ENCODE data around the gene RERE.

Gene RERE

DNA sequence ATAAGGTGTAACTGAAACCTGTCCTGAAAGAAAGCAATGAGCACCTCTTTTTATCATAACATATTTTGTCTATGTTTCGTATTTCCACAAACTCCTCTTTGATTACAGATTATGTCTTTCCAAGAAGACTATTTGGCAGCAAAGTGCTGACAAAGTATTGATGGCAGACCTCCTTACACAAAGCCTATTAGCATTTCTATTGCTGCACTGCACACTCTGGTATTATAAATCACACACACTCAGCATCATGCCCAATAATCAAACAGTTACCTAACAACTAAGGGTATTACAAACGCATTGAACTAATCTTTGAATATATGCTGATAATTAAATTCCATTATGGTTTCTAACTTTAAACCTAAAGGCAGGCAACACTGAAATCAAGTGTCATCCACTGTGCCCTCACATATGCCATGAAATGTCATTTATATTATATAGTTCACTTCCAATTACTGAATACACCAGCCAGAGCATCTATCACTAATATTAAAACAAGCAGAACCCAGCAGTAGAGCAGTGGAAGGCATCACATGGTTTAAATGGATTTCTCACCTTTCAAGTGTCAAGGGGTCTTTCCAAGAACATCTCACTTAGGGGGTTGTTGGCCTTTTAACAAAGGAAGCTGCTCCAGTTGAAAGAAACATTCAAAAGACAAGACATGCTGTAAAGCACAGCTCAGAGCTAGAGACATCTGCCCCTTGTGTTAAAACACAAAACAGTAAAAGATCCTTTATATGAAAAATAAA, 239.1 kb downstream of the RERE start:
- DNase-seq (ENCODE audit: low read depth): no peak
- no peak overlapping the region for H3K4me3 ChIP-seq (ENCODE audit: control insufficient read depth, low read depth, low read length)
- TF ChIP-seq, protein P1, sequence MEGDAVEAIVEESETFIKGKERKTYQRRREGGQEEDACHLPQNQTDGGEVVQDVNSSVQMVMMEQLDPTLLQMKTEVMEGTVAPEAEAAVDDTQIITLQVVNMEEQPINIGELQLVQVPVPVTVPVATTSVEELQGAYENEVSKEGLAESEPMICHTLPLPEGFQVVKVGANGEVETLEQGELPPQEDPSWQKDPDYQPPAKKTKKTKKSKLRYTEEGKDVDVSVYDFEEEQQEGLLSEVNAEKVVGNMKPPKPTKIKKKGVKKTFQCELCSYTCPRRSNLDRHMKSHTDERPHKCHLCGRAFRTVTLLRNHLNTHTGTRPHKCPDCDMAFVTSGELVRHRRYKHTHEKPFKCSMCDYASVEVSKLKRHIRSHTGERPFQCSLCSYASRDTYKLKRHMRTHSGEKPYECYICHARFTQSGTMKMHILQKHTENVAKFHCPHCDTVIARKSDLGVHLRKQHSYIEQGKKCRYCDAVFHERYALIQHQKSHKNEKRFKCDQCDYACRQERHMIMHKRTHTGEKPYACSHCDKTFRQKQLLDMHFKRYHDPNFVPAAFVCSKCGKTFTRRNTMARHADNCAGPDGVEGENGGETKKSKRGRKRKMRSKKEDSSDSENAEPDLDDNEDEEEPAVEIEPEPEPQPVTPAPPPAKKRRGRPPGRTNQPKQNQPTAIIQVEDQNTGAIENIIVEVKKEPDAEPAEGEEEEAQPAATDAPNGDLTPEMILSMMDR (conservative IDR thresholded peaks at IDR 0.05; ENCODE audit: control insufficient read depth, insufficient read depth, low read depth, low read length): no peak

DNA sequence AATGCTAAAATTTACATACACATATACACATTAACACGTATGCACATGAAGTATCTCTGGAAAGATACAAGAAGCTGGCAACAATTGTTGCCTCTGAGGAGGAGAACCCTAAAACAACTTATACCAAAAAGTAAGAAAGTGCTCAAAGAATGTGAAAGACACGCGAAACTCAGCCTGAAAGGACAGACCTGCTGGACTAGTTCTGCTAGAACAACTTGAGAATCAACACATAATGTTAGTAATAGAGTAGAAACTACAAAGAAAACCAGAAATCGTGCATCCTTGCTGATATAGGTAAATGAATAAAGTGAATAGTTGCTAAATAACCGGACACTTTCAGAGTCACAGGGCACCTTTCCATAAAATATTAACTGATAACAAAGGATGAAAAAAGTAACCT, 242.5 kb downstream of the RERE start:
- DNase-seq (ENCODE audit: low read depth): no peak
- TF ChIP-seq, protein P1 (conservative IDR thresholded peaks at IDR 0.05; ENCODE audit: control insufficient read depth, insufficient read depth, low read depth, low read length): no peak
- no peak overlapping the region for H3K4me3 ChIP-seq (ENCODE audit: control insufficient read depth, low read depth, low read length)

GRCh38 chr1:8572106-8572505, 245.3 kb downstream of the RERE start:
- no peak for DNase-seq (ENCODE audit: low read depth)
- TF ChIP-seq, protein P1 (conservative IDR thresholded peaks at IDR 0.05; ENCODE audit: control insufficient read depth, insufficient read depth, low read depth, low read length): no peak
- H3K4me3 ChIP-seq (ENCODE audit: control insufficient read depth, low read depth, low read length): no peak overlapping the region

DNA sequence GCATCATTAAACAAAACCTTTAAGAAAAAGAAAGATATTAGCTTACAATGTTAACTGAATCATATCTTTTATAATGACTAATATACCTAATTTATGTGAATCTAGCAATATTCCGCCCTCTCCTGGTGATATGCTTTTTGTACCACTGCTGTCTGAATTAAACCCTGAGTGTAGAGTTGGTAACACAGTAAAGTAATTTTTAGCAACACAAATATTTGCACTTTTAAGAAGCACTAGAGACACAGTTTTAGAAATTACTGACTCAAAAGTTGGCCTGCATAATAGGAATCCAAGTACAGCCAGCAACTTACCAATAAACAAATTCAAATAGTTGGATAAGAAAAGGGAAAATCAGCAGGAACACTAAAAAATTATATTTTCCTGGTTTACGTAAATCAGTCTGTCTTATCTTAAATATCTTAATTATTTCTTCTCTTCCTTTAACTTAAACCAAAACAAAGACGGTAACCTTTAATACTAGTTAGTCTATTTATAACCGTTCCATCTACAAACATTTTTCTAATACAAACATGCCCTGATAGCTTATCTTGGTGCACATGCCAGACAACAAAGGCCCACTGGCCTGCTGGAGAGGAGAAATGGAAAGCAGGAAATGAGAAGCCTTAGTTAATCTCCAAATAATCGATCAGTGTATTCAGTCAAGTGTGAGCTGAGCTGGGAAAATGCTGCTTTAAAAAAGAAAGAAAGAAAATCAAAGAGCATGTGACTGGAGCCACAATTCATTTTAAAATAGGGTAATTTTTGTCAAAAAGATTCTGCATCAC, 246.0 kb downstream of the RERE start:
- peak; percentile 75 for DNase-seq (ENCODE audit: low read depth)
- TF ChIP-seq, protein P1 (conservative IDR thresholded peaks at IDR 0.05; ENCODE audit: control insufficient read depth, insufficient read depth, low read depth, low read length): peak; percentile 64
- no peak overlapping the region for H3K4me3 ChIP-seq (ENCODE audit: control insufficient read depth, low read depth, low read length)

DNA sequence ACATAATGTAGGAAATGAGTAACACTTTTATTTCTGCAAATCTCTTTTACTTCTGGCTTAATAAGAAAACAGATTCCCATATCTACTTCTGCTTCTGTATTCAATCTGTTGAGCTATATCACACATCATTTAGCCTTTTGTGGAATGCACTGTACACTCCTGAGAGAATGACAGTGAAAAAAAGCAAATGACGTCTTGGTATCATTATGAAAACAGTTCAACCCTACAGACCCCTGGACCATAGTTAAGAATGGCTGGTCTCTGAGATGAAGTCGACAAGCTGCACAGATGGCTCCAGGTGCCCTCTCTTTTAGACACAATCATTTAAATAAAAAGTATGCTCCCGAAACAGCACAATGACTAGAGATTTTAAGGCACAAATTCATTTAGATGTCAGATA, 247.0 kb downstream of the RERE start:
- DNase-seq (ENCODE audit: low read depth): no peak
- TF ChIP-seq, protein P1 (conservative IDR thresholded peaks at IDR 0.05; ENCODE audit: control insufficient read depth, insufficient read depth, low read depth, low read length): no peak
- H3K4me3 ChIP-seq (ENCODE audit: control insufficient read depth, low read depth, low read length): no peak overlapping the region

DNA sequence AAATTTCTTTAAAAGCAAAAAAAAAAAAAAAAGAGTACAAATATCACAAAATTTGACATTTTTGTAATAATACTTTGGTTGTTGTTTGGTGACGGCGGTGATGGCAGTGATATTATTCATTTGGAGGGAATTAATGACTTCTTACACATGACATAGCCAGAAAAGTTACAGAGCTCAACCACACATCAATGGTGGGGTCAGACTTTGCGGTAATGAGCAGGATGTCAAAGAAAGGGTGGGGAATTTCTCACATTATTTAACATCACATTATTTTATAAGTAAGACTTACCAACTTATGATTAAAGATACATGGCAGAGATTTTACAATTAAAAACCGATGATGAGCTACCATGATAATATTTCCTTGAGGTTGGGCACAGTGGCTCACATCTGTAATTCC, 248.2 kb downstream of the RERE start:
- H3K4me3 ChIP-seq (ENCODE audit: control insufficient read depth, low read depth, low read length): no peak overlapping the region
- DNase-seq (ENCODE audit: low read depth): no peak
- TF ChIP-seq, protein P1 (conservative IDR thresholded peaks at IDR 0.05; ENCODE audit: control insufficient read depth, insufficient read depth, low read depth, low read length): no peak
